GM10266 (cell line): ENCODE results near the gene PEX11A.

Experiments
- DNase-seq: peaks from one replicate; pipeline ENCODE4 v3.0.0; 2012; ENCODE audit errors: extremely low spot score
- CTCF ChIP-seq: IDR thresholded peaks from 2 replicates; pipeline ENCODE4 v1.5.1; 2012; ENCODE audit warnings: mild to moderate bottlenecking, low read depth; ENCODE audit not compliant: control insufficient read depth, insufficient read depth; ENCODE audit errors: missing control alignments

Gene PEX11A

GRCh38 chr15:89690276-89691218 lies at the start of gene PEX11A, which contains the start of gene WDR93:
TSS of gene PEX11A (minus strand) at chr15:89690754. CDS start at chr15:89690632, 122 bp downstream.
TSS of gene WDR93 (plus strand) at chr15:89690811. CDS start at chr15:89701747, 10,936 bp downstream.
- DNase-seq: peak; percentile 81
- no peak for TF ChIP-seq CTCF

GRCh38 chr15:89740137-89740536 lies 49.6 kb upstream of the PEX11A start:
- DNase-seq: peak; percentile 78
- peak; percentile 87 for TF ChIP-seq CTCF

- no peak for DNase-seq
These were observed 45.2 kb upstream of the PEX11A start for GRCh38 chr15:89735773-89736172.

GRCh38 chr15:89732451-89733172 lies 42.1 kb upstream of the PEX11A start:
- no peak for DNase-seq
- no peak for TF ChIP-seq CTCF

More at GRCh38 chr15:89735773-89736172, 45.2 kb upstream of the PEX11A start:
- TF ChIP-seq CTCF: no peak

- no peak for DNase-seq
- no peak for TF ChIP-seq CTCF
These were observed 40.7 kb upstream of the PEX11A start for GRCh38 chr15:89731275-89731674.

GRCh38 chr15:89728254-89728653 lies 37.7 kb upstream of the PEX11A start:
- TF ChIP-seq CTCF: no peak
- no peak for DNase-seq
